ENCODE data around the gene CABP2. TPM values are rescaled to one million over a fixed set of nuclear protein-coding genes. Genes with fewer than 3 reads are reported as not detected.

The CABP2 gene
- polyA plus RNA-seq, 1 of the 3 experiments (the other 2 are of a cell fraction): not detected

GRCh38 chr11:67524480-67524808, 1.2 kb upstream of the CABP2 start:
- no peak for DNase-seq
- Histone ChIP-seq H3K4me2 (no peak overlapping the region), H3K4me1 (ENCODE audit: control insufficient read depth in 1 of 2, insufficient read depth in 2 of 2, low read depth in 1 of 2, low read length in 1 of 2) (no peaks in the 10 kb centered on the region), H3K36me3 (replicated peaks in 1 of 2; ENCODE audit: control insufficient read depth in 1 of 2, insufficient read depth in 2 of 2, low read length in 1 of 2) (no peaks in the 10 kb centered on the region), H3K9ac (no peak overlapping the region), H4K20me1 (ENCODE audit: insufficient read depth) (no peaks in the 10 kb centered on the region), H2AFZ (ENCODE audit: low read depth) (no peak overlapping the region), H3K79me2 (ENCODE audit: insufficient read depth) (no peaks in the 10 kb centered on the region), H3K27ac (ENCODE audit: low read depth in 2 of 2, low read length in 1 of 2) (no peak overlapping the region), H3K9me2 (no peaks in the 10 kb centered on the region), H3K27me3 (ENCODE audit: insufficient read depth) (no peaks in the 10 kb centered on the region), H3F3A (replicated peaks; ENCODE audit: insufficient read depth) (no peaks in the 10 kb centered on the region), H3K4me3 (ENCODE audit: low read depth in 2 of 2, low read length in 1 of 2) (no peak overlapping the region), H3K9me3 (no peaks in the 10 kb centered on the region)
- ChIA-PET CTCF (interaction anchor here (1.0 kb wide), 1 partner anchor 48 kb away, joined by 3 read pairs; no protein-coding TSS in a partner anchor), POLR2A (no interaction called here)
- WGBS (ENCODE audit: low lambda C conversion rate): 51% methylated on average over 9 of the region's 9 CpGs
- TF ChIP-seq CTCF (IDR thresholded peaks at IDR 0.05) (no peak), MEF2A (IDR thresholded peaks at IDR 0.05; ENCODE audit: borderline replicate concordance, low read depth) (no peak)

- ChIA-PET POLR2A (no interaction called here), CTCF (interaction anchor here (1.0 kb wide), 1 partner anchor 48 kb away, joined by 3 read pairs; no protein-coding TSS in a partner anchor)
- Histone ChIP-seq H4K20me1 (ENCODE audit: insufficient read depth) (no peaks in the 10 kb centered on the region), H3K4me3 (ENCODE audit: low read depth in 2 of 2, low read length in 1 of 2) (no peak overlapping the region), H3K9ac (no peak overlapping the region), H3F3A (replicated peaks; ENCODE audit: insufficient read depth) (no peaks in the 10 kb centered on the region), H3K79me2 (ENCODE audit: insufficient read depth) (no peaks in the 10 kb centered on the region), H3K9me3 (no peaks in the 10 kb centered on the region), H3K27ac (ENCODE audit: low read depth in 2 of 2, low read length in 1 of 2) (no peak overlapping the region), H3K27me3 (ENCODE audit: insufficient read depth) (no peaks in the 10 kb centered on the region), H3K4me2 (no peak overlapping the region), H2AFZ (ENCODE audit: low read depth) (no peak overlapping the region), H3K4me1 (ENCODE audit: control insufficient read depth in 1 of 2, insufficient read depth in 2 of 2, low read depth in 1 of 2, low read length in 1 of 2) (no peaks in the 10 kb centered on the region), H3K36me3 (replicated peaks in 1 of 2; ENCODE audit: control insufficient read depth in 1 of 2, insufficient read depth in 2 of 2, low read length in 1 of 2) (no peaks in the 10 kb centered on the region), H3K9me2 (no peaks in the 10 kb centered on the region)
- WGBS (ENCODE audit: low lambda C conversion rate): 66% methylated on average over 12 of the region's 25 CpGs
- DNase-seq: no peak
- no peak for TF ChIP-seq JUND (IDR thresholded peaks at IDR 0.05)
- TF ChIP-seq EP300 (IDR thresholded peaks at IDR 0.05; ENCODE audit: borderline replicate concordance in 1 of 2, low read depth in 1 of 2, low read length in 1 of 2): no peak
- TF ChIP-seq MAX (IDR thresholded peaks at IDR 0.05; ENCODE audit: low read depth): no peak
- no peak for TF ChIP-seq MXI1 (IDR thresholded peaks at IDR 0.05; ENCODE audit: low read depth, low read length)
- no peak for TF ChIP-seq USF2 (IDR thresholded peaks at IDR 0.05; ENCODE audit: borderline replicate concordance, low read depth, low read length)
- TF ChIP-seq PBX3 (IDR thresholded peaks at IDR 0.05): no peak
- no peak for TF ChIP-seq GATA2 (CRISPR knock-in tag; IDR thresholded peaks at IDR 0.05)
- no peak for TF ChIP-seq FOXM1 (IDR thresholded peaks at IDR 0.05; ENCODE audit: low read depth)
- TF ChIP-seq NRF1 (IDR thresholded peaks at IDR 0.05; ENCODE audit: low read depth, low read length): no peak
- TF ChIP-seq SIN3A (IDR thresholded peaks at IDR 0.05; ENCODE audit: borderline replicate concordance, low read depth, low read length): no peak
- TF ChIP-seq POLR2AphosphoS5 (IDR thresholded peaks at IDR 0.05; ENCODE audit: low read depth, low read length): no peak
- no peak for TF ChIP-seq IRF3 (IDR thresholded peaks at IDR 0.05; ENCODE audit: low read depth, low read length)
- TF ChIP-seq ELF1 (IDR thresholded peaks at IDR 0.05): no peak
- no peak for TF ChIP-seq TEAD4 (IDR thresholded peaks at IDR 0.05; ENCODE audit: borderline replicate concordance, insufficient read depth)
- TF ChIP-seq FOSL2 (IDR thresholded peaks at IDR 0.05; ENCODE audit: borderline replicate concordance, low read depth): no peak
- no peak for TF ChIP-seq MEF2A (IDR thresholded peaks at IDR 0.05; ENCODE audit: borderline replicate concordance, low read depth)
- no peak for TF ChIP-seq RAD21 (IDR thresholded peaks at IDR 0.05; ENCODE audit: low read length)
- no peak for TF ChIP-seq FOXJ3 (CRISPR knock-in tag; IDR thresholded peaks at IDR 0.05)
These were observed 572 bp upstream of the CABP2 start for GRCh38 chr11:67523556-67524479.
